ENCODE data around the gene ZNF330. TPM values are rescaled to one million over a fixed set of nuclear protein-coding genes. Genes with fewer than 3 reads are reported as not detected.
"Not testable (repeated sequence)": the region's sequence is repeated elsewhere in the genome, so short reads cannot be mapped to it uniquely, and the experiment has no call there.

Gene ZNF330
- polyA plus RNA-seq, 1 experiment, result 47.4 TPM

DNA sequence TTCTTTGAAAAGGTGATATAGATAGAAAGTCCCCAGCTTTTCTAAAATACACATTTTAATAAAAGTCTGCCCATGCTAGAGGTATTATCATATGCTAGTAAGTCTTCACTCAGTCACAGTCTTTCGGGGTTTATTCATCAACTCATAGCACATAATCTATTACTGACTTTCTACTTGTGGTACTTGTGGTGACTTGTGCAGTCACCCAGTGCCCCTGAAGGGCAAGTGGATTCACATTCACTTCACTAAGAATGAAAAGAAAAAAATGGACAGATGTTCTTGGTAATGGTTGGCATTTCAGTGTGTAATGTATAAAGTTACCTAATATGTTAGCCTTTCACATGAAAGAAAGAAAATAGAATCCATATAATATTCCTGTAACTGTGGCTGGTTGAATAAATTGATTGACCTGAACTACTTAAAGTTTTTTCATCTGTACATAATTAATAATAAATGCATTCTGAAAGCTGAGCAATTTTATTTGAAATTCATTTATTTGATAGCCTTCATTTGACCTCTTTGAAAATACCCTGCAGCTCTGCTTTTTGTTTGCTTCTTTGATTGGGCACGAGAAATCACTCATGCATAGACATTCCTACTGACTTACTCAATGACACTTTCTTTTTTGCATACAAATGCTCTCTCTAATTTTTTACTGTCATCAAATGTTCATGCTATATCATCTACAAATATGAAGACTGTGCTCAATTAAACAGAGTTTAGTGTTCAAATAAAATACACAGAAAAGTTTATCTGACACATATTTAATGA lies 39.5 kb upstream of the ZNF330 start:
- Histone ChIP-seq H3K27me3 (ENCODE audit: control insufficient read depth, insufficient read depth, low read length) (peaks cover 5% of the 10 kb centered on the region), H3K4me3 (ENCODE audit: low read depth, low read length) (no peak overlapping the region), H3K27ac (ENCODE audit: low read depth, low read length) (no peak overlapping the region), H3K9me3 (ENCODE audit: control insufficient read depth, insufficient read depth, low read length) (no peaks in the 10 kb centered on the region)
- no peak for DNase-seq (ENCODE audit: low read depth, low spot score)
- ChIA-PET POLR2A (no interaction called here), CTCF (no interaction called here)
- TF ChIP-seq, protein P1, sequence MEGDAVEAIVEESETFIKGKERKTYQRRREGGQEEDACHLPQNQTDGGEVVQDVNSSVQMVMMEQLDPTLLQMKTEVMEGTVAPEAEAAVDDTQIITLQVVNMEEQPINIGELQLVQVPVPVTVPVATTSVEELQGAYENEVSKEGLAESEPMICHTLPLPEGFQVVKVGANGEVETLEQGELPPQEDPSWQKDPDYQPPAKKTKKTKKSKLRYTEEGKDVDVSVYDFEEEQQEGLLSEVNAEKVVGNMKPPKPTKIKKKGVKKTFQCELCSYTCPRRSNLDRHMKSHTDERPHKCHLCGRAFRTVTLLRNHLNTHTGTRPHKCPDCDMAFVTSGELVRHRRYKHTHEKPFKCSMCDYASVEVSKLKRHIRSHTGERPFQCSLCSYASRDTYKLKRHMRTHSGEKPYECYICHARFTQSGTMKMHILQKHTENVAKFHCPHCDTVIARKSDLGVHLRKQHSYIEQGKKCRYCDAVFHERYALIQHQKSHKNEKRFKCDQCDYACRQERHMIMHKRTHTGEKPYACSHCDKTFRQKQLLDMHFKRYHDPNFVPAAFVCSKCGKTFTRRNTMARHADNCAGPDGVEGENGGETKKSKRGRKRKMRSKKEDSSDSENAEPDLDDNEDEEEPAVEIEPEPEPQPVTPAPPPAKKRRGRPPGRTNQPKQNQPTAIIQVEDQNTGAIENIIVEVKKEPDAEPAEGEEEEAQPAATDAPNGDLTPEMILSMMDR (IDR thresholded peaks at IDR 0.05; ENCODE audit: low read depth, low read length), result no peak

DNA sequence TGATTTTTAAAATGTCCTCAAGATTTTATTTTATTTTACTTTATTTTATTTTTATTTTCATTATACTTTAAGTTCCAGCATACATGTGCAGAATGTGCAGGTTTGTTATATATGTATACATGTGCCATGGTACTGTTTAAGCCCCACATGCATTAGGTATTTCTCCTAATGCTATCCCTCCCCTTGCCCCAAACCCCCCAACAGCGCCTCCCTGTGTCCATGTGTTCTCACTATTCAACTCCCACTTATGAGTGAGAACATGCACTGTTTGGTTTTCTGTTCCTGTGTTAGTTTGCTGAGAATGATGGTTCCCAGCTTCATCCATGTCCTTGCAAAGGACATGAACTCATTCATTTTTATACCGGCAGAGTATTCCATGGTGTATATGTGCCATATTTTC lies 37.2 kb upstream of the ZNF330 start:
- H3K4me3 ChIP-seq (ENCODE audit: low read depth, low read length); H3K27ac ChIP-seq (ENCODE audit: low read depth, low read length); POLR2A ChIA-PET; DNase-seq (ENCODE audit: low read depth, low spot score); H3K27me3 ChIP-seq (ENCODE audit: control insufficient read depth, insufficient read depth, low read length); H3K9me3 ChIP-seq (ENCODE audit: control insufficient read depth, insufficient read depth, low read length): not testable (repeated sequence)
- CTCF ChIA-PET, result interaction anchor here (0.7 kb wide), 1 partner anchor 429 kb away, joined by 3 read pairs; no protein-coding TSS in a partner anchor

DNA sequence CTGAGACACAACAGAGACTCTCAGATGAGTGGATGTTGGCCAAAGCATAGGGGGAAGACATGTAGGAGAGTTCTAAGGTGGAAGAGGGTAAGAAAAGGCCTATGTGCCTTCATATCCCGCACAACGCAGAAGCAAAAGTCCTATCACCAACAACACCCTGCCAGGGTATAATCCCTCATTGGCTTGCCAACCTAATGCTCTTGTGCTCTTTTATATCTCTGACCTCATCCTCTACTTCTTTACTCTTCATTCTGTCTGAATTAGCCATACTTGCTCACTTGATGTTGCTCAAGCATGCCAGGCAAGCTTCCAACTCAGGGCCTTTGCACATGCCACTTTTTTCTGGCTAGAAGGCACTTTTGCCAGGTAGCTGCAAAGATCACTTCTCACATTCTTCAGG lies 28.1 kb upstream of the ZNF330 start:
- DNase-seq (ENCODE audit: low read depth, low spot score), result no peak
- ChIA-PET POLR2A (no interaction called here), CTCF (no interaction called here)

DNA sequence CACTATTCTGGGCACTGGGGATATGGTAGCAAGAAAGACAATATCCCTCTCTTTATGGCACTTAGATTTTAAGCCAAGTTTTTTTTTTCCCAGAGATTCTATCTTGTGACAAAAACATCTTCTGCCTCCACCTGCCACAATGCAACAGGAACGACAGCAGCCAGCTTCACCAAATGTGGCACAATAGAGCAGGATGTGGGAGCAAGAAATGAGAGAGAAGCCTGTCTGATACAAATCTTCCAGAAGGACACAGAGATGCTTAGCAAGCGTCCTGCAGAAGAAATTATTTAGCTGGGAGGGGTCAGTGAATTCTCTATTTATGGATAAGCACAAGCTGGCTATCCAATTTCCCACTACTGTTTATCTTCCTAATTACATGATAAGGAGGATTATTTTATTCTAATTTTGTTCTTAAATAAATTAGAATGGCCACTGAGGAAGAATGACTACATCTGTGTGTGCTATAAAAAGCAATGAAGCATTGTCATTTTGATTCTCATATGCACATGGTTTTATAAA lies 27.1 kb upstream of the ZNF330 start:
- POLR2A ChIA-PET, result no interaction called here
- TF ChIP-seq, protein P1 (IDR thresholded peaks at IDR 0.05; ENCODE audit: low read depth, low read length), result no peak
- no peak overlapping the region for H3K27ac ChIP-seq (ENCODE audit: low read depth, low read length)
- peaks cover 13% of the 10 kb centered on the region for H3K27me3 ChIP-seq (ENCODE audit: control insufficient read depth, insufficient read depth, low read length)
- DNase-seq (ENCODE audit: low read depth, low spot score), result no peak
- no peaks in the 10 kb centered on the region for H3K9me3 ChIP-seq (ENCODE audit: control insufficient read depth, insufficient read depth, low read length)
- no peak overlapping the region for H3K4me3 ChIP-seq (ENCODE audit: low read depth, low read length)
- CTCF ChIA-PET, result interaction anchor here (1.0 kb wide), 1 partner anchor 10 kb away, joined by 3 read pairs; no protein-coding TSS in a partner anchor

More for the DNA sequence above, 28.1 kb upstream of the ZNF330 start:
- TF ChIP-seq, protein P1 (IDR thresholded peaks at IDR 0.05; ENCODE audit: low read depth, low read length), result no peak
- Histone ChIP-seq H3K4me3 (ENCODE audit: low read depth, low read length) (no peak overlapping the region), H3K27me3 (ENCODE audit: control insufficient read depth, insufficient read depth, low read length) (peaks cover 13% of the 10 kb centered on the region), H3K9me3 (ENCODE audit: control insufficient read depth, insufficient read depth, low read length) (no peaks in the 10 kb centered on the region), H3K27ac (ENCODE audit: low read depth, low read length) (no peak overlapping the region)

DNA sequence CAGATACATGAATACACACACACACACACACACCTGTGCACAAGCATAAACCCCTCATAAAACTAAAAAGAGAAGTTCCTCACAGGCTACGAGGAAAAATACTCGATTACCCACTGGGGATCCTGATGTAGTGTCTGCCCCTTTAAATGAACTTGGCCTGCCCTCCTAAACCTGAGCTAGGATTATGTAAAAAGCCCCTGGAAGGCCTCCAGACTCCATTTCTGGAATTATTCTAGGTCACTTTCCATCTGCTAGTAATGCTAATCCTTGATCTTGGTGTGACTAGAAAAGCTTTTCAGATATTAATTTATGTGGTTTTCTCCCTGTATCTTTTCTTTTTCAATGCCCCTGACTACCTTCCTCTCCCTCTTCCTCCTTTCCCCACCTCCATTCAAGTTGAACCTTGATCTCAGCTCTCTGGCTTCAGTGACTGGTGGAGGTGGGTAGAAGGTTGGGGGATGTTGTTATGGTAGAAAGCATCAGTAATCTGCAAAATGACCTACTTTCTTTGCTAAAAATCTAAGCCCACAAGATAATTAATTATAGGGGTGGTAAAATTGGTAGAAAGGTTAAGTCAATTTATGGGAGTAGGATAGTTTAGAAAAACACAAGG lies 25.5 kb upstream of the ZNF330 start:
- no peak overlapping the region for H3K27ac ChIP-seq (ENCODE audit: low read depth, low read length)
- no peak for DNase-seq (ENCODE audit: low read depth, low spot score)
- peaks cover 4% of the 10 kb centered on the region for H3K27me3 ChIP-seq (ENCODE audit: control insufficient read depth, insufficient read depth, low read length)
- ChIA-PET POLR2A (no interaction called here), CTCF (interaction anchor here (0.7 kb wide), 1 partner anchor 1664 kb away, joined by 4 read pairs; no protein-coding TSS in a partner anchor)
- no peaks in the 10 kb centered on the region for H3K9me3 ChIP-seq (ENCODE audit: control insufficient read depth, insufficient read depth, low read length)
- no peak overlapping the region for H3K4me3 ChIP-seq (ENCODE audit: low read depth, low read length)
- TF ChIP-seq, protein P1 (IDR thresholded peaks at IDR 0.05; ENCODE audit: low read depth, low read length), result no peak
